Testis (tissue), 3 donors: ENCODE measurements around the gene WNT2B. TPM values are rescaled to one million over a fixed set of nuclear protein-coding genes. Genes with fewer than 3 reads are reported as not detected.

Experiments
- DNase-seq: peaks from one replicate; pipeline ENCODE4 v3.0.0-alpha.2; 2019
- H3K27ac ChIP-seq, 2 donors: fragments of 200-600 bp; sonication (generic); one replicate each; pipeline ENCODE4 v1.5.1; 2019
- H3K27me3 ChIP-seq: fragments of 200-600 bp; sonication (generic); one replicate; pipeline ENCODE4 v1.5.1; 2019
- H3K36me3 ChIP-seq: fragments of 200-600 bp; sonication (generic); one replicate; pipeline ENCODE4 v1.5.1; 2017; ENCODE audit warnings: low read depth; ENCODE audit errors: missing control alignments
- H3K4me1 ChIP-seq: fragments of 200-600 bp; sonication (generic); one replicate; pipeline ENCODE4 v1.5.1; 2019
- H3K4me3 ChIP-seq, 2 donors: fragments of 200-600 bp; sonication (generic); one replicate each; pipeline ENCODE4 v1.5.1; 2017 to 2019
- H3K9me3 ChIP-seq: fragments of 200-600 bp; sonication (generic); one replicate; pipeline ENCODE4 v1.5.1; 2017
- POLR2A ChIP-seq: fragments of 450-650 bp; IDR thresholded peaks from one replicate; pipeline ENCODE4 v1.6.1; 2017; ENCODE audit warnings: antibody characterized with exemption, mild to moderate bottlenecking, moderate library complexity
- WGBS, 2 donors: methylation state at CpG; one replicate each; pipeline ENCODE4 v1.1.5; 2018; 5-methylcytosine and 5-hydroxymethylcytosine counted together
- intact Hi-C: fragments of 100-400 bp; cut with DNase I; formaldehyde crosslinking; loops from one replicate; pipeline ENCODE4 v1.15.1; 2023; ENCODE audit warnings: low total_unique reads
- polyA plus RNA-seq: library from polyadenylated mRNA; stranded (reverse); fragments of 350-450 nt; fragmentation: Illumina TruSeq; extraction: RNeasy Lipid Tissue Mini Kit (QIAGEN cat#74804); gene quantifications from one replicate; pipeline ENCODE4 v1.2.3, GENCODE V29; 2014; ENCODE audit warnings: low read depth, low replicate concordance; ENCODE audit not compliant: insufficient read depth
- total RNA-seq, 2 donors: library from RNA; depleted of rRNA; stranded (reverse); fragments of >200 nt; gene quantifications; one replicate each; pipeline ENCODE4 v1.2.3, GENCODE V29; 2016
- TF ChIP-seq, protein P1 (sequence below), 3 experiments: fragments of 450-650 bp in 2 of 3; fragments of 200-600 bp in 1 of 3; sonication (generic) in 1 of 3; IDR thresholded peaks; one replicate each; pipeline ENCODE4 v1.5.1; 2016 to 2019; ENCODE audit warnings: antibody characterized with exemption in 3 of 3, mild to moderate bottlenecking in 2 of 3, moderate library complexity in 1 of 3

The WNT2B gene
- total and polyA plus RNA-seq, 3 donors from 2014 or later = 9.1 to 14.7 (median 10.6) TPM

DNA sequence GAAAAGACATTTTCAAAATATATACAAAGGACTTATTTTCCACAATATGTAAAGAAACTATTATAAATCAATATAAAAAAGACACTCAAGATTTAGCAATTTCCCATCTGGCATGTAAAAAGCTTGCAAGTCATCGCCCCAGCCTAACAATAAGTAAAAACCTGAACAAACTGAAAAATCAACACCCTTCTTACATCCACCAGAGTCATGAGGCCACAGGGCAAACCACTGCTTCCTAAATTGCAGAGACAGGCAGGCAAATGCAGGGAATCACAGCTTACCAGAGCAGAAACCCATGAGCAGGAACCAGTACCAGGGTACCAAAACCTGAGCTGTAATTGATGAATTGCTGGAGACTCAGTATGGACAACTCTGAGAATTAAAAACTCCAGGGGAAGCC lies 16.7 kb upstream of the WNT2B start:
- Histone ChIP-seq H3K27ac (no peak overlapping the region), H3K9me3 (no peaks in the 10 kb centered on the region), H3K4me1 (no peaks in the 10 kb centered on the region), H3K4me3 (no peak overlapping the region), H3K36me3 (no peaks in the 10 kb centered on the region), H3K27me3 (no peaks in the 10 kb centered on the region)
- TF ChIP-seq, protein P1, sequence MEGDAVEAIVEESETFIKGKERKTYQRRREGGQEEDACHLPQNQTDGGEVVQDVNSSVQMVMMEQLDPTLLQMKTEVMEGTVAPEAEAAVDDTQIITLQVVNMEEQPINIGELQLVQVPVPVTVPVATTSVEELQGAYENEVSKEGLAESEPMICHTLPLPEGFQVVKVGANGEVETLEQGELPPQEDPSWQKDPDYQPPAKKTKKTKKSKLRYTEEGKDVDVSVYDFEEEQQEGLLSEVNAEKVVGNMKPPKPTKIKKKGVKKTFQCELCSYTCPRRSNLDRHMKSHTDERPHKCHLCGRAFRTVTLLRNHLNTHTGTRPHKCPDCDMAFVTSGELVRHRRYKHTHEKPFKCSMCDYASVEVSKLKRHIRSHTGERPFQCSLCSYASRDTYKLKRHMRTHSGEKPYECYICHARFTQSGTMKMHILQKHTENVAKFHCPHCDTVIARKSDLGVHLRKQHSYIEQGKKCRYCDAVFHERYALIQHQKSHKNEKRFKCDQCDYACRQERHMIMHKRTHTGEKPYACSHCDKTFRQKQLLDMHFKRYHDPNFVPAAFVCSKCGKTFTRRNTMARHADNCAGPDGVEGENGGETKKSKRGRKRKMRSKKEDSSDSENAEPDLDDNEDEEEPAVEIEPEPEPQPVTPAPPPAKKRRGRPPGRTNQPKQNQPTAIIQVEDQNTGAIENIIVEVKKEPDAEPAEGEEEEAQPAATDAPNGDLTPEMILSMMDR (IDR thresholded peaks at IDR 0.05) = no peak
- no peak for TF ChIP-seq POLR2A
- WGBS, 2 donors = 89 to 97% methylated on average over 1 of the region's 1 CpG
- intact Hi-C loops = no loop called here
- no peak for DNase-seq

DNA sequence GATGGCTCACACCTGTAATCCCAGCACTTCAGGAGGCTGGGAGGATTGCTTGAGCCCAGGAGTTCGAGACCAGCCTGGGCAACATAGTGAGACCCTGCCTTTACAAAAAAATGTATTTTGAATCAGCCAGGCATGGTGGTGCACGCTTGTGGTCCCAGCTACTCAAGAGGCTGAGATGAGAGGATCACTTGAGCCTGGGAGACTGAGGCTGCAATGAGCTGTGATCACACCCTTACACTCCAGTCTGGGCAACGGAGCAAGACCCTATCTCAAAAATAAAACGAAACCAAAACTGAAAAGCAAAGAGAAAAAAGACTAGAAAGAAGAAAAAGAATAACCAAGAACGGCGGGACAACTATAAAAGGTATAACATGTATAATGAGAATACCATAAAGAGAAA lies 15.4 kb upstream of the WNT2B start:
- no peaks in the 10 kb centered on the region for H3K4me1 ChIP-seq
- DNase-seq = no peak
- H3K27me3 ChIP-seq = no peaks in the 10 kb centered on the region
- 83 to 87% methylated on average over 6 of the region's 6 CpGs for WGBS, 2 donors
- H3K4me3 ChIP-seq = no peak overlapping the region
- H3K36me3 ChIP-seq = no peaks in the 10 kb centered on the region
- H3K9me3 ChIP-seq = no peaks in the 10 kb centered on the region
- no peak overlapping the region for H3K27ac ChIP-seq
- intact Hi-C loops = no loop called here
- no peak for TF ChIP-seq POLR2A
- TF ChIP-seq, protein P1 (IDR thresholded peaks at IDR 0.05) = no peak

DNA sequence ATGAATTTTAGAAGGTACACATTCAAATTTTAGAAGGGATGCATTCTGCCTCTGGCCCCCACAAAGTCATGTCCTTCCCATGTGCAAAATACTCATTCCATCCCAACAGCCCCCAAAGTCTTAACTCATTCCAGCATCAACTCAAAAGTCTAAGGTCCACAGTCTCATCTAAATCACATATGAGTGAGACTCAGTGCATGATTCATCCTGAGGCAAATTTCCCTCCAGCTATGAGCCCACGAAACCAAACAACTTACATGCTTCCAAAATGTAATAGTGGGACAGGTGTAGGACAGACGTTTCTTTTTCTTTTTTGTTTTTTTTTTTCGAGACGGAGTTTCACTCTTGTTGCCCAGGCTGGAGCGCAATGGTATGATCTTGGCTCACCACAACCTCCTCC lies 12.5 kb upstream of the WNT2B start:
- Histone ChIP-seq H3K4me1 (no peaks in the 10 kb centered on the region), H3K36me3 (no peaks in the 10 kb centered on the region), H3K27me3 (no peaks in the 10 kb centered on the region), H3K4me3 (no peak overlapping the region), H3K27ac (no peak overlapping the region), H3K9me3 (no peaks in the 10 kb centered on the region)
- no peak for TF ChIP-seq POLR2A
- WGBS, 2 donors = 87 to 93% methylated on average over 5 of the region's 5 CpGs
- intact Hi-C loops = no loop called here
- no peak for DNase-seq

- Histone ChIP-seq H3K36me3 (no peaks in the 10 kb centered on the region), H3K27ac (peak overlapping the region; percentile 12 to 68), H3K4me1 (peaks cover 44% of the 10 kb centered on the region), H3K4me3 (peak overlapping the region; percentile 41 to 69), H3K9me3 (no peaks in the 10 kb centered on the region), H3K27me3 (no peaks in the 10 kb centered on the region)
- TF ChIP-seq, protein P1 (IDR thresholded peaks at IDR 0.05) = peak; percentile 52 to 72 (median 71)
- no peak for TF ChIP-seq POLR2A
- intact Hi-C loops = loop anchor here (5.0 kb wide), 2 partner anchors 115 to 205 kb away; partner anchors contain the start of genes CAPZA1, RHOC and ST7L
- 1 to 6% methylated on average over 19 to 44 of the region's 65 CpGs for WGBS, 2 donors
- DNase-seq = peak; percentile 86
These were observed 6.7 kb upstream of the WNT2B start for GRCh38 chr1:112501810-112502641.

DNA sequence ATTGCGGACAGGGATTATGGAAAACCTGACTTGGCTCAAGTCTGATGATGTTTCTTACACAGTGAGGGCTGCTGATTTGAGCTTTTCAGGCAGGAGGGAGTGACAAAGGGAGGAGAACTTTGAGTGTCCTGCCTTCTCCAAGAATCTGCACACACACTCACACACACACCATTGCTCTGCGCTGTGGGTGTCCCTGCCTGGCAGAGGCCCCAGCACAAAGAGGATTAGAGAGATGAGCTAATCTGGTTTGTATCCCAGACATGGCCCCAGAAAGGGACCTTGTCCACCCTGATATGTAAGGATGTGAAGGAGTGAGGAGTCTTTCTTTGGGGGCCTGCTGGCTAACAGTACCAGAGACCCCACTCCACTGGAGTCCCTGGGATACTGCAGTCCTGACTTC lies 5.9 kb upstream of the WNT2B start:
- intact Hi-C loops = loop anchor here (5.0 kb wide), 2 partner anchors 114 to 204 kb away; partner anchors contain the start of genes CAPZA1, RHOC and ST7L
- H3K9me3 ChIP-seq = no peaks in the 10 kb centered on the region
- H3K4me1 ChIP-seq = peaks cover 48% of the 10 kb centered on the region
- no peaks in the 10 kb centered on the region for H3K27me3 ChIP-seq
- DNase-seq = peak; percentile 54
- H3K27ac ChIP-seq = peak overlapping the region in 1 of 2 donors; percentile 12
- WGBS, 2 donors = 29 to 30% methylated on average over 2 of the region's 2 CpGs
- H3K36me3 ChIP-seq = no peaks in the 10 kb centered on the region
- no peak for TF ChIP-seq POLR2A
- TF ChIP-seq, protein P1 (IDR thresholded peaks at IDR 0.05) = no peak
- H3K4me3 ChIP-seq = no peak overlapping the region
